ENCODE results near the gene HTD2.

GRCh38 chr3:58258392-58259055, 47.8 kb upstream of the HTD2 start:
- TF ChIP-seq LCOR (CRISPR knock-in tag; IDR thresholded peaks at IDR 0.05) (no peak), ZNF253 (CRISPR knock-in tag; conservative IDR thresholded peaks at IDR 0.05) (no peak), ZNF24 (IDR thresholded peaks at IDR 0.05) (no peak), ZZZ3 (IDR thresholded peaks at IDR 0.05) (no peak)

Data from K562 (cell line).